HG03460 (cell line): ENCODE measurements around the gene KLRF2.

Experiments used
- ATAC-seq: cut with Tn5 transposase; IDR thresholded peaks from one replicate; pipeline ENCODE4 v1.9.1; 2021; ENCODE audit not compliant: unreplicated experiment

Gene KLRF2

DNA sequence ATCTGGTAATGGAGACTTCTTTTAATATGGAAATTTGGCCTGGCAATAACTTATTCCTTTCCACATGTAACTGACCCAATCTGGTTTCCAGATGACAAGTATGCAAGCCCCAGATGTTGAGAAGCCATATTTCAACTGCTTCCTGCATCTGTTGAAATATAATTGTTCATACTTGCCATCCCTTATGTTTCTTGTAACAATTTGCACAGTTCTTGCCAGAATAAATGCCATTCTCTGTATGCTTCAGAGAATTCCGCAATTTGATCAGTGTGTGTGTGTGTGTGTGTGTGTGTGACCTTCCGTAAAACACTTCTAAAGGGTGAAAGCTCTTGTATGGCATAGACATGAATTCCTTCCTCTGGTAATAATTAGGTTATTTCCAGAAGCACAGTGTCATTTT, 52.7 kb downstream of the KLRF2 start:
- no peak for ATAC-seq

DNA sequence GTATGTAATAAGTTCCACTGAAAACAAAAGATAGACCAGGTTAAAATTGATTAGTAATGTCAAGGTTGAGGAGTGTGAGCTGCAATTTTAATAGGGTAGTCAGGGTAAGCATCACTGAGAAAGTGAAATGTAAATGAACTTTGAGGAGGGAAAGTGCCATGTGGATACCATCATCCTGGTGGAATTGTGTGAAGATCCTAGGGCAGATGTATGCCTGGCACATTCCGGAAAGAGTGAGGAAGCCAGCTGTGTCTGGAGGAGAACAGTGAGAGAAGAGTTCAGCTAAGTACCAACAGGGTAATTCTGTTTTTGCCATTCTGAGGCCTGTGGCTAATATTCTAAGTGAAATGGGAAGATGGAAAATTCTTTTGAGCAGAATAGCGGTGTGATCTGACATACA, 53.7 kb downstream of the KLRF2 start:
- no peak for ATAC-seq

DNA sequence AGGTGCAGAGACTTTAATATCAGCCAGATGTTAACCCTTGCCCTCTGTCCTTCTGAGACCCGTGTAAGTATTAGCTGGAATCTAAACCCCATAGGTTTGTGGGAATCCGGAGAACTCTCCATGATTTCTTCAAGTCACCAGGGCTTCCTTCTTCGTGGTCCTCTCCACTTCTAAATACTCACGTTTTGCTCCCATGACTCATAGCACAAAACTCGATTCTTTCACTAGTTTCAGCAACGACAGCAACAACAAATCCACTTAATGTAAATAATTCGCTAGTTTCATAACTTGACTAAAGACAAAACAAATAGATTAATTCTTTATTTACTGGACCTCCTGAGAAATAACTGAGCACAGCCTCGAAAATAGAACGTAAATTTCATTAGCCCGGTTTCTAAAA, 55.3 kb downstream of the KLRF2 start:
- no peak for ATAC-seq

DNA sequence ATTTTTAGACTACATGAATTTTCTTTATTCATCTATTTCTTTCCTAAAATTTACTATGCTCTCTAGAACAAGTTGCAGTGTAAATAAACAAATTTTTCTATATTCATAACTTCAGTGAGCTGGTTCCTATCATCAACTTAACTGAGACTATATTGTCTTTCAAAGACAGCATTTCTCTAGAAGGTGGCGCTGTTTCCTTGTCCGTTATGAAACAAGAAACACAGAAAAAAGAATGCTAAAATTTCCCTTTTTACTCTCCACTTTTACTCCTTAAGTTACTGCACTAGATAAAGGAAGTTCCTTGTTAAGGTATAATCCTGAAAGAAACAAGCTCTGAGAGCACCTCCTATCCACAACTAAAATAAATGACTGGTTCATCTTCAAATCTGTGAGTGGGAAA, 59.1 kb downstream of the KLRF2 start:
- no peak for ATAC-seq

- no peak for ATAC-seq
These were observed 60.5 kb downstream of the KLRF2 start for GRCh38 chr12:9941838-9942237.

DNA sequence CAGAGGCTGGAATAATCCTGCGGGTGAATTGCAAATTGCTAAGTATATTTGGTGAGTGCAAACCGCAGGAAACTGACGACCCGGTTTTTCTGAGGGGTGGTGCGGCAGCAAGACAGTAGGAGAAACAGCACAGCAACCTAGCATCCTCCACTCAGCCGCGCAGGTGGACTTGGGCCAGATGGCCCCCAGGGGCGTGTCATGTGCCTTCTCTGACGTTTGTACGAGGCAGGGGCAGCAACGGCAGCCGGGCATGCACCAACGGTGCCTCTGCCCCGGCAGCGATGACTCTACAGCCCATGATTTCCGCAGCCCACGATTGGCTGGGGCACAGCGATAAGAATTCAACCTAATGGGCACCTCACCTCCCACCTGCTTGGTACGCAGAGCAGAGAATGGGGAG, 62.0 kb downstream of the KLRF2 start:
- ATAC-seq = peak; percentile 75

GRCh38 chr12:9944391-9944790, 63.1 kb downstream of the KLRF2 start:
- ATAC-seq = no peak
